CD14-positive monocyte (primary cell): ENCODE measurements around the gene RGS14. TPM values are rescaled to one million over a fixed set of nuclear protein-coding genes. Genes with fewer than 3 reads are reported as not detected.

ENCODE experiments used
- DNase-seq, 3 donors: peaks; one replicate each; pipeline ENCODE4 v3.0.0-alpha.2; 2011 to 2022
- H2AFZ ChIP-seq: 2 replicates; pipeline ENCODE4 v1.6.0; 2012; ENCODE audit warnings: mild to moderate bottlenecking, low read depth, low read length, inconsistent platforms; ENCODE audit not compliant: insufficient read depth, poor library complexity, severe bottlenecking
- H3K27ac ChIP-seq, 2 donors: 1 replicate in 1 of 2; 2 replicates in 1 of 2; pipeline ENCODE4 v1.5.1; 2012 to 2013; ENCODE audit warnings: low read length in 2 of 2, control low read depth in 1 of 2, inconsistent platforms in 1 of 2, low read depth in 1 of 2, mild to moderate bottlenecking in 1 of 2
- H3K27me3 ChIP-seq, 2 donors: one replicate each; pipeline versions ENCODE4 v1.6.0 to v1.6.1; 2011 to 2013; ENCODE audit warnings: low read length in 2 of 2; ENCODE audit not compliant: control insufficient read depth in 2 of 2, insufficient read depth in 2 of 2
- H3K36me3 ChIP-seq, 2 donors: replicated peaks in 1 of 2; 1 replicate in 1 of 2; 2 replicates in 1 of 2; pipeline versions ENCODE4 v1.5.1 to v1.6.1; 2012 to 2013; ENCODE audit warnings: low read length in 2 of 2, control low read depth in 1 of 2, inconsistent platforms in 1 of 2, mild to moderate bottlenecking in 1 of 2; ENCODE audit not compliant: insufficient read depth in 2 of 2, control insufficient read depth in 1 of 2
- H3K4me1 ChIP-seq, 2 donors: 1 replicate in 1 of 2; 2 replicates in 1 of 2; pipeline versions ENCODE4 v1.5.1 to v1.6.1; 2012 to 2013; ENCODE audit warnings: low read length in 2 of 2, control low read depth in 1 of 2, inconsistent platforms in 1 of 2, mild to moderate bottlenecking in 1 of 2, moderate library complexity in 1 of 2; ENCODE audit not compliant: insufficient read depth in 2 of 2, control insufficient read depth in 1 of 2
- H3K4me2 ChIP-seq: replicated peaks from 2 replicates; pipeline ENCODE3; 2012; ENCODE audit warnings: low read length, moderate library complexity, mild to moderate bottlenecking; ENCODE audit not compliant: poor library complexity, severe bottlenecking; ENCODE audit errors: extremely low read depth
- H3K4me3 ChIP-seq, 3 experiments: fragments of 200-600 bp in 1 of 3; sonication (generic) in 1 of 3; replicated peaks in 1 of 3; 1 replicate in 2 of 3; 2 replicates in 1 of 3; pipeline ENCODE4 v1.5.1; 2011 to 2013; ENCODE audit warnings: low read length in 3 of 3, mild to moderate bottlenecking in 3 of 3, control low read depth in 2 of 3, low read depth in 2 of 3, inconsistent platforms in 1 of 3, moderate library complexity in 1 of 3
- H3K79me2 ChIP-seq: 2 replicates; pipeline ENCODE4 v1.6.0; 2012; ENCODE audit warnings: mild to moderate bottlenecking, control low read depth, inconsistent platforms, low read length, moderate library complexity; ENCODE audit not compliant: insufficient read depth
- H3K9ac ChIP-seq: 2 replicates; pipeline ENCODE4 v1.6.0; 2017; ENCODE audit warnings: low read length, mild to moderate bottlenecking; ENCODE audit not compliant: insufficient read depth, poor library complexity, severe bottlenecking
- H3K9me3 ChIP-seq, 2 donors: replicated peaks in 1 of 2; 1 replicate in 1 of 2; 2 replicates in 1 of 2; pipeline versions ENCODE4 v1.5.1 to v1.6.1; 2012 to 2013; ENCODE audit warnings: low read length in 2 of 2, control low read depth in 1 of 2; ENCODE audit not compliant: control insufficient read depth in 1 of 2, insufficient read depth in 1 of 2
- H4K20me1 ChIP-seq: 2 replicates; pipeline ENCODE4 v1.6.0; 2012; ENCODE audit warnings: mild to moderate bottlenecking, low read length, control low read depth, moderate library complexity; ENCODE audit not compliant: insufficient read depth
- H3K27ac Mint-ChIP-seq, 7 donors: one replicate each; pipeline ENCODE4 v1.8.0; 2020; ENCODE audit warnings: mild to moderate bottlenecking in 7 of 7, mixed read lengths in 7 of 7, moderate library complexity in 6 of 7, inconsistent platforms in 2 of 7
- H3K27me3 Mint-ChIP-seq, 3 donors: one replicate each; pipeline ENCODE4 v1.8.0; 2021 to 2022; ENCODE audit warnings: low read depth in 3 of 3, mild to moderate bottlenecking in 3 of 3, mixed read lengths in 3 of 3, moderate library complexity in 3 of 3, inconsistent platforms in 1 of 3
- H3K36me3 Mint-ChIP-seq, 2 donors: one replicate each; pipeline ENCODE4 v1.8.0; 2020; ENCODE audit warnings: mixed read lengths in 2 of 2, inconsistent platforms in 1 of 2, mild to moderate bottlenecking in 1 of 2
- H3K4me1 Mint-ChIP-seq: one replicate; pipeline ENCODE4 v1.8.0; 2020; ENCODE audit warnings: mild to moderate bottlenecking, mixed read lengths
- H3K4me3 Mint-ChIP-seq, 2 donors: one replicate each; pipeline ENCODE4 v1.8.0; 2020; ENCODE audit warnings: mild to moderate bottlenecking in 2 of 2, mixed read lengths in 2 of 2, moderate library complexity in 1 of 2
- H3K9me3 Mint-ChIP-seq, 7 donors: one replicate each; pipeline ENCODE4 v1.8.0; 2020 to 2022; ENCODE audit warnings: mixed read lengths in 7 of 7, mild to moderate bottlenecking in 6 of 7, moderate library complexity in 6 of 7, inconsistent platforms in 2 of 7
- CTCF ChIP-seq: fragments of 200-600 bp; IDR thresholded peaks from one replicate; pipeline ENCODE4 v1.8.0; 2022; ENCODE audit warnings: antibody characterized with exemption, mild to moderate bottlenecking
- WGBS: methylation state at CpG from one replicate; pipeline ENCODE4 v1.1.5; 2013; ENCODE audit warnings: missing lambda C conversion rate; ENCODE audit not compliant: insufficient coverage; 5-methylcytosine and 5-hydroxymethylcytosine counted together
- intact Hi-C, 2 donors: fragments of 100-400 bp; cut with micrococcal nuclease; formaldehyde crosslinking; loops; one replicate each; pipeline versions ENCODE4 v1.15.0 to v1.15.1; 2023
- polyA plus RNA-seq, 3 donors: library from polyadenylated mRNA; depleted of rRNA in 1 of 3; unstranded in 2 of 3; stranded (reverse) in 1 of 3; fragments of 300-500 nt in 2 of 3; fragments of >200 nt in 1 of 3; fragmentation: Illumina TruSeq in 2 of 3; gene quantifications; 1 replicate in 2 of 3; 2 replicates in 1 of 3; pipeline ENCODE4 v1.2.3, GENCODE V29; 2012 to 2021

The RGS14 gene
- polyA plus RNA-seq, 3 donors = 35.4 to 186 (median 43.5) TPM

DNA sequence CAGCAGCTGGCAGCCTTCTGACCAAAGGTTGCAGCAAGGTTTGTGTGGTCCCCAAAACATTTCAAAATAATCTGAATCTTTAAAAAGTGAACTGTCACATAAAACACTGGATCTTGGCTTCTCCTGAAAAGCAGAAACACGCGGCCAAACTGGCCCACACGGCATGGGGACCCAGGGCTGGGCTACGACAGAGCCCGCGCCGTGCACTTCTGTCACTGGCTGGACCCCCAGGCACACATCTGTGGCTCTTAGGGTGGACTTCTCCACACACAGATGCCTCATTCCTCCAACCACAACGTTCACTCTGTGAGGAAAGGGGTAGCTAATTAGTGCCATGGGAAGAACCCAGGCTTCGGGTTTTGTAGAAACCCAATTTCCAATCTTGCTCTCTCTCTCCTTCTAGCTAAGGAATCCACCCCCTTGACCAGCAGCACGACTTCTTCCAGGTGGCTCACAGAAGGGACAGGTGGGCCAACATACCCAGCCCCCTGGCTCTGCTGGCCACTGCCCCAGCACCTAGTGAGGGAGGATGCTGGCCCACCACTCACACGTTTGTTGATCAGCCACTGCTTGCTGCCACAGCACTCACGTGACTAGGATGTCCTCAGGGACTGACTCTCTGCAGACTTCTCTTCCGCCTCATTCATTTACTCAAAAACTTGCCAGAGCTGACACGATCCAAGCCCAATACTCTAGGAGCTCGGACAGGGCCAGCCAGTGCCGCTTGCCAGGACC is 24.1 kb upstream of the RGS14 start:
- Histone ChIP-seq H3K4me1 (peaks cover 2 to 6% of the 10 kb centered on the region in 2 donors), H3K27me3 (no peaks in the 10 kb centered on the region), H4K20me1 (peaks cover 81% of the 10 kb centered on the region), H3K4me2 (no peak overlapping the region), H3K9ac (no peak overlapping the region), H3K79me2 (no peaks in the 10 kb centered on the region), H2AFZ (no peak overlapping the region), H3K27ac (no peak overlapping the region), H3K9me3 (no peaks in the 10 kb centered on the region), H3K4me3 (no peak overlapping the region), H3K36me3 (peaks cover 81 to 96% of the 10 kb centered on the region in 2 donors)
- Mint-ChIP-seq H3K4me3 (no peak overlapping the region), H3K4me1 (peaks cover 11% of the 10 kb centered on the region), H3K9me3 (peaks cover 0 to 2% (median 0%) of the 10 kb centered on the region in 7 donors), H3K36me3 (peaks cover 81 to 94% of the 10 kb centered on the region in 2 donors), H3K27me3 (peaks cover 2 to 9% (median 3%) of the 10 kb centered on the region in 3 donors), H3K27ac (no peak overlapping the region)
- DNase-seq = no peak
- intact Hi-C loops = no loop called here
- WGBS = 89% methylated on average over 13 of the region's 16 CpGs
- no peak for TF ChIP-seq CTCF

DNA sequence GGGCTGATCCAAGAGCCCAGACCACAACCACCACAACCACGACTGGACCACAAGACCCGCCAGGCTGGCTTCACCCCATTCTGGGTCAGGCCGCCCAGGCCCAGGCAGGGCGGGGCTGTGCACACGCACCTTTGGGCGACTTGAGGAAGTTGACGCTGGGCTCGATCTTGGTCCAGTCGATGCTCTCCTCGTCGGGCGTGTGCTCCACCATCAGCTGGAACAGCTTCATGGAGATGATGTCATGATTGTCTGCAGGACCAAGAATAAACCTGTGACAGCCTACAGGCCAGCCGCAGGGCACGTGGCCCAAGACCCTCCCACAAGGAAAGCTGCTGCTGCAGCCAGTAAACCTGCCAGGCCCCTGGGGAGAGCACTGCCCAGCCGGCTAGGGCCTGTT is 23.6 kb upstream of the RGS14 start:
- intact Hi-C loops = no loop called here
- Mint-ChIP-seq H3K27ac (no peak overlapping the region), H3K4me3 (no peak overlapping the region), H3K36me3 (peaks cover 87 to 96% of the 10 kb centered on the region in 2 donors), H3K27me3 (peaks cover 2 to 9% (median 3%) of the 10 kb centered on the region in 3 donors), H3K4me1 (peaks cover 11% of the 10 kb centered on the region), H3K9me3 (peaks cover 0 to 2% (median 0%) of the 10 kb centered on the region in 7 donors)
- Histone ChIP-seq H3K4me3 (no peak overlapping the region), H3K27me3 (no peaks in the 10 kb centered on the region), H3K9ac (no peak overlapping the region), H3K4me2 (no peak overlapping the region), H3K4me1 (peaks cover 2 to 6% of the 10 kb centered on the region in 2 donors), H2AFZ (no peak overlapping the region), H3K27ac (no peak overlapping the region), H3K79me2 (peaks cover 5% of the 10 kb centered on the region), H3K9me3 (no peaks in the 10 kb centered on the region), H3K36me3 (peaks cover 86 to 98% of the 10 kb centered on the region in 2 donors), H4K20me1 (peaks cover 86% of the 10 kb centered on the region)
- 52% methylated on average over 7 of the region's 15 CpGs for WGBS
- no peak for DNase-seq
- no peak for TF ChIP-seq CTCF
